GM12801 (cell line): ENCODE measurements around the gene APBB1IP.

Experiments
- TF ChIP-seq, protein P1 (sequence below): IDR thresholded peaks from one replicate; pipeline ENCODE4 v1.5.1; 2011; ENCODE audit warnings: control low read depth; ENCODE audit not compliant: insufficient read length; ENCODE audit errors: extremely low read depth

The APBB1IP gene

GRCh38 chr10:26481914-26482550 lies 43.9 kb downstream of the APBB1IP start:
- TF ChIP-seq, protein P1, sequence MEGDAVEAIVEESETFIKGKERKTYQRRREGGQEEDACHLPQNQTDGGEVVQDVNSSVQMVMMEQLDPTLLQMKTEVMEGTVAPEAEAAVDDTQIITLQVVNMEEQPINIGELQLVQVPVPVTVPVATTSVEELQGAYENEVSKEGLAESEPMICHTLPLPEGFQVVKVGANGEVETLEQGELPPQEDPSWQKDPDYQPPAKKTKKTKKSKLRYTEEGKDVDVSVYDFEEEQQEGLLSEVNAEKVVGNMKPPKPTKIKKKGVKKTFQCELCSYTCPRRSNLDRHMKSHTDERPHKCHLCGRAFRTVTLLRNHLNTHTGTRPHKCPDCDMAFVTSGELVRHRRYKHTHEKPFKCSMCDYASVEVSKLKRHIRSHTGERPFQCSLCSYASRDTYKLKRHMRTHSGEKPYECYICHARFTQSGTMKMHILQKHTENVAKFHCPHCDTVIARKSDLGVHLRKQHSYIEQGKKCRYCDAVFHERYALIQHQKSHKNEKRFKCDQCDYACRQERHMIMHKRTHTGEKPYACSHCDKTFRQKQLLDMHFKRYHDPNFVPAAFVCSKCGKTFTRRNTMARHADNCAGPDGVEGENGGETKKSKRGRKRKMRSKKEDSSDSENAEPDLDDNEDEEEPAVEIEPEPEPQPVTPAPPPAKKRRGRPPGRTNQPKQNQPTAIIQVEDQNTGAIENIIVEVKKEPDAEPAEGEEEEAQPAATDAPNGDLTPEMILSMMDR = no peak

- TF ChIP-seq, protein P1 = no peak
These were observed 45.4 kb downstream of the APBB1IP start for GRCh38 chr10:26483554-26483953.

- TF ChIP-seq, protein P1 = no peak
These were observed 47.2 kb downstream of the APBB1IP start for GRCh38 chr10:26485150-26485941.

DNA sequence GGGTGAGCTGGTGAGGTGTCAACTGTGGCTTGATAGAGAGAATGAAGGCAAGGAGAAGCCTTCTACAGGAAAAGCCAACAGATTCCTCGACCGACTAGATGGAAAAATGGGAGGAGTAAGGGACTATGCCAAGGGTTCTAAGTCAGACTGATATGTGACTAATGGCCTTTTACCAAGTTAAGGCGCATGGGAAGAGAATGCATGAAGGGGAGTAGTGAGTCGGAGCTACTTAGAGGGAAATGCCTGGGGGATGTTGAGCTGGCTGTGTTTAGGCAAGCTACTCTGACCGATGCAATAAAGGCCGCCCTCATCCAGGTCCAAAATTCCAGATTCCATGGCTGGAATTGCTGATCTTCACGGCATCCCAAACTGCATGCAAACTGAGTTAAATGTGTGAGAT lies 48.2 kb downstream of the APBB1IP start:
- TF ChIP-seq, protein P1 = no peak

DNA sequence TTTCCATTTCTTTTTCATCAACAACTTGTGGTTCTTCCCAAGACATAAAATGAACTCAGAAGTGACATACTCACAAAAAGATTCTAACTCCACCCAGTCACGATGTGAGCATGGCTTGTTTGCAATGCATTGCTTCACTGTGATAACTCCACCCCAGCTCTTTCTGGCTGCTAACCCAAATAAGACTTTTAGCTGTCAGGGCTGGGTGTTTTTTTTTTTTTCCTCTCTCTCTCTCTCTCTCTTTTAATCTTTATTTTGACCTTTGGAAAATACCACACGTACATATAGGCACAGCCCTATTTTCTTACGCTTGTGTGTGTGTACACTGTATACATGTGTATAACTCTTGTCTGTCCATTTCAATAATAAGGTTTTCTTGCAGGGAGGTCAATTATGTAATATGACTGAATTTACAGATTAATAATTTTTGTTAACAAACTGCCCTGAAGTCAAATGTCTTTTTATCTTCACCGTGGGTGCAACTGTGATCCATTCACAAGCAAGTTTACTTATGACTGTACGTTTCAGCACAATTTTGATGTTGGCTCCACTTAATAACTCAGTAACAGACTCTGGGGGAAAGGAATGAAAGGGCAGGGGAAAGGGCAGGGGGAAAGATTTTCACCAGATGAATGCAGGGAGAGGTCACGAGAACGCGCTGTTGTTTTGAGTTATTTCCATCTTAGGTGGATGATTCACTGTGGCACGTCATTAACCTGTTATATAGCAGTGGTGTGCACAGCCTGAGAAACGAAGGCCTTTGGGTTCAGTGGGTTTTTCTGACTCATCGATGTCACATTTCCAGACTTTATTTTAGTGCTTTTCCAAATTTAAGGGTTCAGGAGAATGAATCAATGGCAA lies 49.1 kb downstream of the APBB1IP start:
- TF ChIP-seq, protein P1 = no peak

DNA sequence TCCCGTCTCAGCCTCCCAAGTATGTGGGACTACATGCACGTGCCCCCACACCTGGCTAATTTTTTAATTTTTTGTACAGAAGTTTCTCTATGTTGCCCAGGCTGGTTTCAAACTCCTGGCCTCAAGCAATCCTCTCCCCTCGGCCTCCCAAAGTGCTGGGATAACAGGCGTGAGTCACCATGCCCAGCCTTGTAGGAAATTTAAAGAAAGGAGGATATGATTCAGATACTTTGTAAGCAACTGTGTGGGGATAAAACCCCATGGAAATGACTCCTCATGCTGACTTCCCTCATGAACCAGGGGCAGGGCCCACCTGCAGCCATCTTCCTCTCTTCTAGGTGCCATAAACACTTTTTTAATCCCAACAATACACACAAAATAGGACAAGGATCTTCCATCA lies 50.2 kb downstream of the APBB1IP start:
- TF ChIP-seq, protein P1 = no peak

DNA sequence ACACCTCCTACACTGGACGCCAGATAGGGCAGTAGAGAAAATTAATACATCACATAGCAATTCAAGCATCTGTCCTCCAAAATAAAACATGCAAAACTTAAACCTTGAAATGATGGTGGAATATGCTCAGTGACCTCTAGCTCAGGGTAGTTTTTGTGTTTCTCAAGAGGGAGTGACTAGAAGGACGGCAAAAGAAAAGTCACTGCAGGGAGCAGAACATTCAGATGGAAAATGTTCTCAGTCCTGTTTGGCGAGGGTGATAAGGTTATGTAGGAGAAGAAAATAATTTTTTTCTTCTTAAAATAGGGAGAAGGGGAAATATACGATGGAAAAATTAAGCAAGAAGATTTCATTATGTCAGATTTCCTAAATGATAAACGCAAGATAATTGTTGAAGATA lies 50.9 kb downstream of the APBB1IP start:
- TF ChIP-seq, protein P1 = no peak
